Stimulated activated CD8-positive, alpha-beta memory T cell treated with anti-CD3 and anti-CD28 coated beads, Interleukin-2, amount 100 ng/mL, for 48 hours (primary cell): ENCODE data around the gene SP140L.
"Not testable (repeated sequence)": the region's sequence is repeated elsewhere in the genome, so short reads cannot be mapped to it uniquely, and the experiment has no call there.

ENCODE experiments used
- DNase-seq, 2 donors: peaks; one replicate each; pipeline ENCODE4 v3.0.0-alpha.2; 2020; ENCODE audit warnings: low read depth in 2 of 2

Gene SP140L

GRCh38 chr2:230323385-230324106 lies 3.4 kb upstream of the SP140L start:
- DNase-seq = no peak

GRCh38 chr2:230324503-230324902 lies 2.5 kb upstream of the SP140L start:
- no peak for DNase-seq

DNA sequence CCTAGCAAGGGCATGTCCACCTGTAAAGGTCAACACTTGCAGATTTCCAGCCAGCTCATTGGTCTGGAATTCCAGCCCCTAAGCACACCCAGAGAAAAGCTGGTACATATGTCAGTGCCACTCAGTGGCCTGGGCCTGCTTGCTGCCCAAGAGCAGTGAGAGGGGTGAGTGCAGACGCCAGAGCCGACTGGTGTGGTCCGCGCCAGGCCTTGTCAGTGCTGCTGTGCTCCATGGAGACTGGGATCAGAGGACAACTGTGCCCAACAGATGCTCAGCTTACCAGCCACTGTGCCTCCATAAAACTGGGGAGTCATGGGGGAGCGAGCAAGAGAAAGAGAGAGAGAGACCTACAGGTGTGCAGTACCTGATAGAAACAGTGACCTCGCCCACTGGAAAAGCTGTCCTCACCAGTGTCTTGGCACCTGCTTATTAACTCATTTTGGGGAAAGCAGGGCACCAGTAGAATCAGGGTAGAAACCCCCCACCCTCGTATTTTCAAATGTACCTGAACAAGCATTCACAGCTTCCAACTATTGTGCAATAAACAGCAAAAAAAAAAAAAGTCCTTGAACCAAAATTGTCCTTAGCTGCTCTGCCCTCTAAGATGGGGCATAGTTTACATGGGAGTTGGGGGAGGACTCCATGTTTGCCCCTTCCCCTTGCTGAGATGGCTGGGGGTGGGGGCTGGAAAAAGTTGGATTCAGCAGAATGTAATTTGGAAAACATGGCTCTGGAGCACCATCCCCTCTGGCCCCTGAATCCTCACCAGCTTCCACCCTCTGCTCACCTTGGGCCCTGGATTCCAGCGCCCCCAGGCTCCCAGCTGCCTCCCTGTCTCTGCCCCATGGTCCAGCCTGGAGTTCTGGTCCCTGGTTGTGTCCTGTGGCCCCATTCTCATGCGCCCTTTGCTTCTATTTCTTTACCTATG lies 1.4 kb upstream of the SP140L start:
- DNase-seq = no peak

- DNase-seq = no peak
These were observed 593 bp downstream of the SP140L start for GRCh38 chr2:230327418-230328154.

DNA sequence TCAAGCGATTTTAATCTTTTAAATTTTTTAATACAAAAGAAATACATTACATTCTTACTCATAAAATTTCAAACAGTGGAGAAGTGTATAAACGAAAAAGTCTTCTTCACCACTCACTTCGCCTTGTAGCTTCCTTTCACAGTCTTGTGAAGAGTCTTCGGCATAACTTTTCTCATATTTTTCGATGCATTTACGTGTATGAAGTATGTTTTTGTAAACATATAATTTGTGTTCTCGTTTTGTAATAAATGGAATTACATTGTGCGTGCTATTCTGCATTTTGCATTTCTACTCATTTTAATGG lies 1.1 kb downstream of the SP140L start:
- no peak for DNase-seq

DNA sequence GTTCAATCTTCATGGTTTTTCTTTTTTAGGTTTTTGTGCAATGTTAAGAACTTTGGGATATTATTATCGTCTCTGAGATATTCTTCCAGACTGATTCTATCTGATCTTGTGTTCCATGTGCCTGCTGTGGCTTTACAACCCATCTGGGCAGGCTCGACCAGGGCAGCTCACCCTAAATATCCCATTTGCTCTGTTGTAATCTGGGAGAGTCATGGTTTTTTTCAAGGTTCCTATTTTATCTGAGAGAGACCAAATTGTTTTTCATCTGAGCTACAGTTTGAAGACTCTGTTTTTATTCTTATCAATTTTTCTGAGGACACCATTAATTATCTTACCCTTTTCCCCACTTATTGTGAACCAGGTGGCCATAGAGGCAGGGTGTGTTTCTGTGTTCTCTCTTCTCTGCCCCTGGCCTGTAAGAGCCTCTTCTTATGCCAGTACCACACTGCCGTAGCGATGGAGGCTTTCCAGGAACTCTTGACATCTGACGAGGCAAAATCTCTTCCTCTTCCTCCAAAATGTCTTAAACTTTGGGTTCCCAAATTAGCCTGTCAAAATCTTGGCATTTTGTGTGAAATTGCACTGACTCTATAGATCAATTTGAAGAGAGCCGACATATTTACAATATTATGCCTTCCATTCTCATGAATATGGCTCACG lies 3.1 kb downstream of the SP140L start:
- no peak for DNase-seq

- DNase-seq = no peak
These were observed 3.7 kb downstream of the SP140L start for GRCh38 chr2:230330725-230331124.

GRCh38 chr2:230335461-230335863 lies 8.5 kb downstream of the SP140L start:
- DNase-seq = no peak

DNA sequence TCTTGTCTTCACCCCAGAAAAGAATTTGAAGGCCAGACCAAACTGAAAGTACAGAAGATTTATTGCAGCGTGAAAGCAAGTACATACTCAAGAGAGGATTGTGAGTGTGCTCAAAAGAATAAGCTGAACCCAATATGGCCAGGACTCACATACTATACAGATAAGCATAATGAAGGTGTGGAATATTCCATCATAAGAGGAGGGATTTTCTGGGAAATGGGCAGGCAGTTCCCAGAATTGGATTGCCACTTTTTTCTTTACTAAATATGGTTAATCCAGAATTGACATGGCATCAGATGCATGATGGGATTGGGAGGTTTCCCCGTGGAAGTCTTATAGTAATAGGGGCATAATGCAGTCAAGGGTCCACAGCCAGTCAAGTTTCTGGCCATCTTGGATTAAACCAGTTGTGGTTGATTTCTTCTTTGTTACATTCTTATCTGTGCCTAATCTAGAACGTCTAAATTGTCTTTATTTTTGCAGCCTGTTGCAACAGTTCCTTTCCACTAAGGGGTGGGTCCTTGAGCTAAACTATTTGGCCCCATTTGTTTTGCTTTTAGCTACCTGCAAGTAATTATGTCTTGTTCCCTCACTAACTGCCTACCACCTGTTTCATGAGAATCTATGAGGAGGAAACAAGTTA lies 9.0 kb downstream of the SP140L start:
- no peak for DNase-seq

DNA sequence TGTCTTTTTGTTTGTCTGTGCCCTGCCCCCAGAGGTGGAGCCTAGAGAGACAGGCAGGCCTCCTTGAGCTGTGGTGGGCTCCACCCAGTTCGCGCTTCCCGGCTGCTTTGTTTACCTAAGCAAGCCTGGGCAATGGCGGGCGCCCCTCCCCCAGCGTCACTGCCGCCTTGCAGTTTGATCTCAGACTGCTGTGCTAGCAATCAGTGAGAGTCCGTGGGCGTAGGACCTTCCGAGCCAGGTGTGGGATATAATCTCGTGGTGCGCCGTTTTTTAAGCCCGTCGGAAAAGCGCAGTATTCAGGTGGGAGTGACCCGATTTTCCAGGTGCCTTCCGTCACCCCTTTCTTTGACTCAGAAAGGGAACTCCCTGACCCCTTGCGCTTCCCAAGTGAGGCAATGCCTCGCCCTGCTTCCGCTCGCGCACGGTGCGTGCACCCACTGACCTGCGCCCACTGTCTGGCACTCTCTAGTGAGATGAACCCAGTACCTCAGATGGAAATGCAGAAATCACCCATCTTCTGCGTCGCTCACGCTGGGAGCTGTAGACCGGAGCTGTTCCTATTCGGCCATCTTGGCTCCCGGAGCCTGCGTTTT lies 15.0 kb downstream of the SP140L start:
- DNase-seq = not testable (repeated sequence)

DNA sequence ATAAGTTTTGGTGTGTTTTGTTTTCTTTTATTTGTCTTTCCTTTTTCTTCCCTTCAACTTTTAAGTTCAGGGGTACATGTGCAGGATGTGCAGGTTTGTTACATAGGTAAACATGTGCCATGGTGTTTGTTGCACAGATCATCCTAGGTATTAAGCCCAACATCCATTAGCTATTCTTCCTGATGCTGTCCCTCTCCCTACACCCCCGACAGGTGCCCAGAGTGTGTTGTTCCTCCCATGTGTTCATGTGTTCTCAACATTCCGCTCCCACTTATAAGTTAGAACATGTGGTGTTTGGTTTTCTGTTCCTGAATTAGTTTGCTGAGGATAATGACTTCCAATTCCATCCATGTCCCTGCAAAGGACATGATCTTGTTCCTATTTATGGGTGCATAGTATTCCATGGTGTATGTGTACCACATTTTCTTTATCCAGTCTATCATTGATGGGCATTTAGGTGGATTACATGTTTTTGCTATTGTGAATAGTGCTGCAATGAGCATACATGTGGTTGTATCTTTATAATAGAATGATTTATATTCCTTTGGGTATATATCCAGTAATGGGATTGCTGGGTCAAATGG lies 16.1 kb downstream of the SP140L start:
- DNase-seq = not testable (repeated sequence)

- no peak for DNase-seq
These were observed 16.8 kb downstream of the SP140L start for GRCh38 chr2:230343747-230344146.

GRCh38 chr2:230346465-230346864 lies 19.5 kb downstream of the SP140L start:
- no peak for DNase-seq

DNA sequence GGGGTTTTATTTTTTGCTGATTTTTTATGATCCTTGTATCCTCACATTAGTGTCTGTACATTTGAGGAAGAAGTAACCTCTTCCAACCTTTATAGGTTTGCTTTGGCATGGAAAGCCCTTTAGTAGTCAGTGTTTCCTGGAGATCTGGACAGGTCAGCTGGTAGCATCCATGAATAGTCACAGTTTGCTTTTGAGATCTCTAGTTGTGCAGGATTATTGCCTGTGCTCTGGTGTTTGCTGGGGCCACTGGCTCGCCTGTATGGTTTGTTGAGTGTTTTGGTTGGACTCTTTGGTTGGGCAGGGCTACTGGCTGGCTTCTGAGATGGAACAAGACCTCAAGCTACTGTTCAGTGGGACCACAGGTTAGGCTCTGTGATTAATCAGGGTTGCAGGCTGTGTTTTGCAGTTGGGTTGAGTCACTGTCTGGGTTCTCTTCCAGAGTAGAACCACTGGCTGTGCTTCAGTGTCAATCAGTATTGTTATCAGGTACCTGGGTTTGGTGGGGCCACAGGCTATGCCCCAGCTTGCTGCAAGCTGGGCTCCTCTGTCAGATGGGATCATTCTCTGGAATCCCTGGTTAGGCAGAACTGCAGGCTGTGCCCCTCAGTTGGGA lies 20.0 kb downstream of the SP140L start:
- DNase-seq = no peak

DNA sequence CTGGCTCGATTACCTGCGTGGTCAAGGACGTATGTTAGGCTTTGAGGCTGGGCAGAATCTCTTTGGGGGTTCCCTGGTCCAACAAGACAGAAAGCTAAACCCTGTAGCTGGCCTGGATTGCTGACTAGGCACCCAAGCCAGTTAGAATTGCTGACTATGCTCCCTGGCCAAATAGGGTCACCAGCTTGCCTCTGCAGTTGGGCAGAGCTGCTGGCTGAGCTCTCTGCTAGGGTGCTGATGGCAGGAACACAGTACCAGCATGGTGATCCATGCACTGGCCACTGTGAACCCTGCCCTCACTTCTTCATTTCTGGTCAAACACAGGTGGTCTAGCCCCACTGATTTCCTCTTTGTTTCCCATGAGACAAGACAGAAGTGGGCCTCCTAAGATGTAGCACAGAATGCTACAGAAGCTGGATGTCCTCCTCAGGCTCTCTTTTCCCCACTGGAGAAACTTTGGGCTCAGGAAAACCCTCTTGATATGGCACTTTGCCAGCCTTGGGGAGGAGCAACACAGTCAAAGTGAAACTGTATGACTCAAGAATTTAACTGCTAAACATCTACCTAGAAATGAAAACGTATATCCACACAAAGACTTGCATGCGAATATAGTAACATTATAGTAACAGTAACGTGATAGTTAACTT lies 20.8 kb downstream of the SP140L start:
- DNase-seq = no peak

- no peak for DNase-seq
These were observed 21.8 kb downstream of the SP140L start for GRCh38 chr2:230348787-230349186.

DNA sequence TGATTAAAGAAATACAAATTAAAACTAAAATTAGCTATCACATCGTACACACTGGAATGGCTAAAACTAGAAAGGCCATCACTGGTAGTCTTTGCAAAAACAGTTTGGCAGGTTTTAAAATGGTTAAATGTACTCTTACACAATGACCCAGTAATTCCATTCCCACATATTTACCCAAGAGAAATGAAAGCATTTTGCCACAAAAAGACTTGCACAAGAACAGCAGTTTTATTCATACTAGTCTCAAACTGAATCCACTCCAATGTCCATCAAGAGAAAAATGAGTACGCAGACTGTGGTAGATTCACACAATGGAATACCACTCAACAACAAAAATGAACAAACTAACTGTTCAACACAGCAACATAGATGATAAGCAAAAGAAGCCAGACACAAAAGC lies 29.1 kb downstream of the SP140L start:
- no peak for DNase-seq

DNA sequence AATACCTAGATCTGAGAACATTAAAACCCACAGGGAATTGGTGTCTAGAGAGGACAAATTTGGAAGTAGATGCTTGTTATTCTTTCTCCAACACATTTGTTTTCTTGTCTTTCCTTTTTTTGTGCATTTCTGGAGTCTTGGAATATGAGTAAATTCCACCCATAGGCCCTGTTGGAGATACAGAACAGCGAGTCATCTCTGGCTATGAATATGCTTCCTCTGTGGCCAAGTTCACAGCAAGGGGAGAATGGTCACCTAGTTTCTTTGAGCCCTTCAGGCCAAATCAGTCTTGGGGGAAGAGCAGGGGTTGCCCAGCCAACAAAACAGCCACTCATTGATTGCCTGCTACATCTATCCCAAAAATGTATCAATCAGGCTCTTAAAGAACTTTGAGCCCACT lies 31.3 kb downstream of the SP140L start:
- DNase-seq = no peak

DNA sequence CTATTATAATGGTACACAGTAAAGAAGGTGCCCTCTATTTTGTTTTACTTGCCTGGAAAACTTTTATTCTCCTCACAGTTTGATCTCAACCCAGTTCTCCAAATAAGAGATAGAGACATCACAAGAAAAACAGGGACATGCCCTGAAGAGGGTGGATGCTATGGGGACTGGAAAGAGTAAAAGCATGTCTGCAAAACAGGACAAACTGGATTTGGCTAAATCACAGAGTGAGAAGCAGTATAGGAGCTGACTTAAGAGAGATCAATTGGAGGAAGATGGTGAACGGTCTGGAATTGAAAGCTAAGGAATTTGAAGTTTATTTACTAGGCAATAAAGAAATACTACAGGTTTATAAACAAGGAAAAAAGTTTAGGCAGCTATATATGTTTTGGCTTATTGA lies 33.0 kb downstream of the SP140L start:
- DNase-seq = no peak
